Subcutaneous adipose tissue (tissue), 4 donors: ENCODE measurements around the gene TRIM37. TPM values are rescaled to one million over a fixed set of nuclear protein-coding genes. Genes with fewer than 3 reads are reported as not detected.

Experiments
- total RNA-seq, 4 donors: library from RNA; depleted of rRNA; stranded (reverse); fragments of >200 nt; gene quantifications; one replicate each; pipeline ENCODE4 v1.1.0, GENCODE V29; 2016
- TF ChIP-seq, protein P1 (sequence below): fragments of 450-650 bp; IDR thresholded peaks from one replicate; pipeline ENCODE4 v1.5.1; 2016; ENCODE audit warnings: low read depth, mild to moderate bottlenecking, control low read depth, antibody characterized with exemption, moderate library complexity

The TRIM37 gene
- total RNA-seq, 4 donors from 2014 or later = 16.3 to 27.6 (median 17.6) TPM

DNA sequence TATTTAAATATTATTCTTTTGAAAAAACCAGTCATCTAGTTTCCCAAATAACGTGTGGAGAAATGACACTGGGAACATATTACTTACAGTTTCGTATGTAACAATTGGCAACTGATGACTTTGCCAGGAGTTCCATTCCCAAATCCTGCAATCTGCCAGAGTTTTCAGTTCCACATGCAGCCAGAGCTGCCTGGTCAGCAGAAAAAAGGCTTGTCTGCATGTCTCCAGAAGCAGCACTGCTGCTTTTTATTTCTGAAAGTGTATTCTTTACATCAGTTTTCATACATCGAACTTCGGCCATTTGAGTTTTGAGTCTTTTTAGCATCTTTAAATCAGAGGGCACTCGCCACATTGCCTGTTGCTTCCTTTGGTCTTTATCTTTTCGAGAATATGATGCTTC lies 78.4 kb downstream of the TRIM37 start:
- TF ChIP-seq, protein P1, sequence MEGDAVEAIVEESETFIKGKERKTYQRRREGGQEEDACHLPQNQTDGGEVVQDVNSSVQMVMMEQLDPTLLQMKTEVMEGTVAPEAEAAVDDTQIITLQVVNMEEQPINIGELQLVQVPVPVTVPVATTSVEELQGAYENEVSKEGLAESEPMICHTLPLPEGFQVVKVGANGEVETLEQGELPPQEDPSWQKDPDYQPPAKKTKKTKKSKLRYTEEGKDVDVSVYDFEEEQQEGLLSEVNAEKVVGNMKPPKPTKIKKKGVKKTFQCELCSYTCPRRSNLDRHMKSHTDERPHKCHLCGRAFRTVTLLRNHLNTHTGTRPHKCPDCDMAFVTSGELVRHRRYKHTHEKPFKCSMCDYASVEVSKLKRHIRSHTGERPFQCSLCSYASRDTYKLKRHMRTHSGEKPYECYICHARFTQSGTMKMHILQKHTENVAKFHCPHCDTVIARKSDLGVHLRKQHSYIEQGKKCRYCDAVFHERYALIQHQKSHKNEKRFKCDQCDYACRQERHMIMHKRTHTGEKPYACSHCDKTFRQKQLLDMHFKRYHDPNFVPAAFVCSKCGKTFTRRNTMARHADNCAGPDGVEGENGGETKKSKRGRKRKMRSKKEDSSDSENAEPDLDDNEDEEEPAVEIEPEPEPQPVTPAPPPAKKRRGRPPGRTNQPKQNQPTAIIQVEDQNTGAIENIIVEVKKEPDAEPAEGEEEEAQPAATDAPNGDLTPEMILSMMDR = no peak

DNA sequence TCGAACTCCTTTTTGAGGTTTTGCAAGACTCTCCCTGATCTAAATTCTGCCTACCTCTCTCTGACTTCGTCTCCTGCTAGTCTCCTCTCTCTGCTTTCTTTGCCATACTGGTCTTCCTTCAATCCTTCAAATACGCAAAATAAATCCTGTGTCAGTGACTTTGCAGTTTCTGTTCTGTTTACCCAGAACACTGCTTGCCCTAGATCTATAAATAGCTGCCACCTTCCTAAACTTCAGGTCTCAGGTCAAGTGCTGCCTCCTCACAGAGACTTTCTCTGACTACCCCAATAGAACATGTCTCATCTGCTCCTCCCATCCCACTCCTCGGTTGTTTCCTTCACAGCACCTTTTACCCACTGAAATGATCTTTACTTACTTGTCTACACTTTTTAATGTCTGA lies 78.9 kb downstream of the TRIM37 start:
- TF ChIP-seq, protein P1 = no peak

DNA sequence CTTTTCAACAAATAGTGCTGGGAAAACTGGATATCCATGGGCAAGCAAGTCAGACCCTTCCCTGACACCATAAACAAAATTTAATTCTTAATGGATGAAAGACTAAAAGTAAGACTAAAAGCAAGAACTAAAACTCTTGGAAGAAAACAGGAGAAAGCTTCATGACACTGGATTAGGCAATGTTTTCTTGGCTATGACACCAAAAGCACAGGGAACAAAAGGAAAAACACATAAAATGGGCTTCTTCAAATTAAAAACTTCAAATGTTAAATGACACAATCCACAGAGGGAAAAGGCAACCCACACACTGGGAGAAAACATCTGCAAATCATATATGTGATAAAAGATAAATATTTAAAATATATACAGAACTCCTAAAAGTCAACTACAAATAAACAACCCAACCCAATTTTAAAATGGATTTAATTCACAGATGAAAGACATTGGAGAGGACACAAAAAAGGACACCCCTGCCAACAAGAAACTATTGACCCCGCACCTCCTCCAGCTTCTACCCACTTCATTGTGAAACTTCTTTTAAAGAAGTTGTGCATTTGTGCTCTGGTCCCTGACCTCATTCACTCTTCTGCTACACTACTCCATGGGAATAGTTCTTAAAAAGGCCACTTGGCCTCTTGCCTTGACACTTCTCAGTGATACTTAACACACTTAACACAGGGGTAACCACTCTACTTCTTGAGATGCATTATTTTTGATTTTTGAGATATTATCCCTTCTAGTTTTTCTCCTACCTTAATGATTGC lies 80.3 kb downstream of the TRIM37 start:
- TF ChIP-seq, protein P1 = no peak

DNA sequence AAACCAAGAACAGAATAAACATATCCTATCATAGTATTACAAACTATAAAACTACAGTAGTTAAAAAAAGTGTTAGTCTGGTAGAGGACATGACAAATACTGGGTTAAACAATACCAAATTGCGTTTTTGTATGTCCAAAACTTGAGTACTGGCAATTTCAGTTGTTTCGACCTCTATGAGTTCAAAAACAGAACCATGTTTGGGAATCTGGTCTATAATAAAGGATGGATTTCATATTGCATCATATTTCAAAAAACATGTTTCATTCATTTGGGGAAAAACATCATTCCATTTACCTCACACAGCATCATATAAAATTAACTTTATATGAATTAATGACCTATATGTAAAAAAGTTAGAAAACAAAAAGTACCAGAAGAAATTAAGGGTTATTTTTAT lies 81.8 kb downstream of the TRIM37 start:
- TF ChIP-seq, protein P1 = no peak

DNA sequence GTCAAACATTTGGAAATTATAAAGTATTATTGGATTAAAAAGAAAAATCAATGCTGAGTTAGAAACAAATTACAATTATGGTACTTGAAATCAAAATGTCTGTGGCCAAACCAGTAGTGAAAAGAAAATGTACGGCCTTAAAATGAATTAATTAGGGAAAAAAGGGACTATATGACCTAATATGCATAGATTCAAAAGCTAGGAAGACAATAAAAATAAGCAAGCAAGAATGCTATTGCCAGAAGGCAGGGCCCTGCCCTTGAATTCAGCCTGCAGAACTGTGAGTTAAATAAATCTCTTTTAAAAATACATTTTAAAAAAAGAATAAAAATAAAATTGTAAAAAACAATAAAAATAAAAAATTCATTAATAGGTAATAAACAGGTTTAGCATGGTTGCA lies 88.7 kb downstream of the TRIM37 start:
- TF ChIP-seq, protein P1 = no peak

DNA sequence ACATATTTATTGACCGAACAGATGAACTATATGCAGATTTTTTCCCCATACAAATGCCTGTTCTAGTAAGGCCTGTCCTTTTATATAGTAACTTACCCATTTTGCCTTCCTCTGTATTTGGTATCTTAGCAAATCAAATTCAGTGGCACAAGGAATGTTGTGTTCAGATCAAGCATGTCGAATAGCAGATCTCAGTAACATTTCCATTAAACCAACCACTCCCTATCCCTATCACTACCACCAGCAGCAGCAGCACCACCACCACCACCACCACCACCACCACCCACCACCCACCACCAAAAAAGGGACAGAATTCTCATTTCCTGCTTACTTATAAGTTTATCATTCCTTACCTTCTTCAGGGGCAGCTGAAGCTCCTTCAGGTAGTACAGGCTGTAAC lies 94.7 kb downstream of the TRIM37 start:
- TF ChIP-seq, protein P1 = no peak

DNA sequence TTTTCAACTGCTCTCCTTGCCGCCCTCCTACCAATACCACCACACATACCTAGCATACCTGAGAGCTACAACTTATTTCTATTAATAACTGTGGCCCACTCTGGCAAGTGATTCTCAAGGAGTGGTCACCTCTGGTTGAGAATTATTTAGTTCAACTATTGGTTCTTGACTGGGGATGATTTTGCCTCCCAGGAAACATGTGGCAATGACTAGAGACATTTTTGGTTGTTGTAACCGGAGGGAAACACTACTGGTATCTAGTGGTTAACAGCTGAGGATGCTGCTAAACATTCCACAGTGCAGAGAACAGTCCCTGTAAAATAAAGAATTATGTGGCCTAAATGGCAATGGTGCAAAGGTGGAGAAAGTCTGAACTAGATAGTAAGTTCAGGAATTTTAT lies 96.7 kb downstream of the TRIM37 start:
- TF ChIP-seq, protein P1 = peak; percentile 40
